Gastrocnemius medialis (tissue), 4 donors: Measurements from ENCODE around the gene SLC6A16. TPM values are rescaled to one million over a fixed set of nuclear protein-coding genes. Genes with fewer than 3 reads are reported as not detected.

Experiments
- ATAC-seq, 2 donors: fragments of 150-250 bp; one replicate each; pipeline ENCODE4 v1.9.1; 2016
- DNase-seq, 2 donors: peaks; one replicate each; pipeline ENCODE4 v3.0.0-alpha.2; 2019
- H3K27ac ChIP-seq, 4 donors: fragments of 200-600 bp; sonication (generic); 1 replicate in 1 of 4; 2 replicates in 3 of 4; pipeline ENCODE4 v1.5.1; 2016 to 2018; ENCODE audit warnings: mild to moderate bottlenecking in 2 of 4, moderate library complexity in 1 of 4
- H3K27me3 ChIP-seq, 3 donors: fragments of 200-600 bp; sonication (generic) in 2 of 3; 1 replicate in 1 of 3; 2 replicates in 2 of 3; pipeline versions ENCODE4 v1.5.1 to v1.6.0; 2016 to 2019; ENCODE audit warnings: mild to moderate bottlenecking in 1 of 3, moderate library complexity in 1 of 3
- H3K36me3 ChIP-seq, 2 donors: fragments of 200-600 bp; sonication (generic) in 1 of 2; one replicate each; pipeline ENCODE4 v1.5.1; 2017 to 2018
- H3K4me1 ChIP-seq, 2 donors: fragments of 200-600 bp; sonication (generic) in 1 of 2; one replicate each; pipeline ENCODE4 v1.5.1; 2016 to 2017; ENCODE audit warnings: mild to moderate bottlenecking in 2 of 2
- H3K4me3 ChIP-seq, 4 donors: fragments of 200-600 bp; sonication (generic) in 3 of 4; 1 replicate in 1 of 4; 2 replicates in 3 of 4; pipeline ENCODE4 v1.5.1; 2016 to 2019; ENCODE audit warnings: mild to moderate bottlenecking in 2 of 4
- H3K9me3 ChIP-seq, 3 donors: fragments of 200-600 bp; sonication (generic) in 2 of 3; 1 replicate in 1 of 3; 2 replicates in 2 of 3; pipeline ENCODE4 v1.5.1; 2016 to 2019
- POLR2A ChIP-seq, 2 donors: fragments of 450-650 bp; IDR thresholded peaks; one replicate each; pipeline ENCODE4 v1.6.1; 2017; ENCODE audit warnings: antibody characterized with exemption in 2 of 2, mild to moderate bottlenecking in 2 of 2, moderate library complexity in 2 of 2
- in situ Hi-C, 4 donors: fragments of 200-750 bp; cut with MboI; loops; one replicate each; pipeline versions ENCODE4 v1.15.0 to v1.8.0; 2017; ENCODE audit warnings: low sequenced_read_pairs in 4 of 4
- intact Hi-C: fragments of 100-400 bp; cut with DNase I; formaldehyde crosslinking; loops from one replicate; pipeline ENCODE4 v1.15.1; 2023; ENCODE audit warnings: low total_unique reads
- total RNA-seq, 4 donors: library from RNA; depleted of rRNA; stranded (reverse); fragments of >200 nt; gene quantifications; one replicate each; pipeline versions ENCODE4 v1.1.0 to v1.2.3, GENCODE V29; 2016
- TF ChIP-seq, protein P1 (sequence below), 5 experiments: fragments of 450-650 bp in 3 of 5; fragments of 200-600 bp in 2 of 5; sonication (generic) in 2 of 5; IDR thresholded peaks in 4 of 5; conservative IDR thresholded peaks in 1 of 5; 1 replicate in 4 of 5; 2 replicates in 1 of 5; pipeline ENCODE4 v1.5.1; 2016 to 2019; ENCODE audit warnings: antibody characterized with exemption in 5 of 5, mild to moderate bottlenecking in 3 of 5, moderate library complexity in 3 of 5

SLC6A16 gene
- total RNA-seq, 4 donors from 2014 or later = 0.13 to 4.3 (median 0.36) TPM; not detected in 1

DNA sequence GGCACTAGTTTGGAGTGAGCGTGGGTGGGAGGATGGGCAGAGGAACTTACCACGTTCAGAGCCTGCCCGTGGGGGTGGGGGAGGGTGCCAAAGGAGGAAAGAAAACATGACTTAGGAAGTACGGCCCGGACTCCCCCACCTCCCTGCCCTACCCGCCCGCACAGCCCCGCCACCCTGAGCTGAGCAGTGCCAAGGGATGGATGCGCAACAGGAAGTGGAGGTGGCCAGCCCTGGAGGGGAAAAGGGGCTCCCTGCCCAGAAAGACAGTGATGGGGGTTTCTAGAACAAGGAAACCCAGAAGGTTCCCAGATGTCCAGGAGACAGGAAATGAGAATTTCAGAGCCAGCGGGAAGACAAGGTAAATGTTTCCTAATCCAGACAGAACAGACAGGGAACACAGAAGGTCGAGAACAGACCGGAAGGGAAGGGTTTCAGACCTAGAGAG is 30.9 kb upstream of the SLC6A16 start:
- no peak for ATAC-seq
- Histone ChIP-seq H3K36me3 (no peaks in the 10 kb centered on the region), H3K27ac (peak overlapping the region in 3 of 4 donors; percentile 34 to 57 (median 41)), H3K4me1 (no peaks in the 10 kb centered on the region), H3K9me3 (no peaks in the 10 kb centered on the region), H3K4me3 (no peak overlapping the region), H3K27me3 (no peaks in the 10 kb centered on the region)
- in situ Hi-C loops (no loop called here), intact Hi-C loops (no loop called here)
- no peak for DNase-seq
- TF ChIP-seq POLR2A (IDR thresholded peaks at IDR 0.05) = no peak
- TF ChIP-seq, protein P1, sequence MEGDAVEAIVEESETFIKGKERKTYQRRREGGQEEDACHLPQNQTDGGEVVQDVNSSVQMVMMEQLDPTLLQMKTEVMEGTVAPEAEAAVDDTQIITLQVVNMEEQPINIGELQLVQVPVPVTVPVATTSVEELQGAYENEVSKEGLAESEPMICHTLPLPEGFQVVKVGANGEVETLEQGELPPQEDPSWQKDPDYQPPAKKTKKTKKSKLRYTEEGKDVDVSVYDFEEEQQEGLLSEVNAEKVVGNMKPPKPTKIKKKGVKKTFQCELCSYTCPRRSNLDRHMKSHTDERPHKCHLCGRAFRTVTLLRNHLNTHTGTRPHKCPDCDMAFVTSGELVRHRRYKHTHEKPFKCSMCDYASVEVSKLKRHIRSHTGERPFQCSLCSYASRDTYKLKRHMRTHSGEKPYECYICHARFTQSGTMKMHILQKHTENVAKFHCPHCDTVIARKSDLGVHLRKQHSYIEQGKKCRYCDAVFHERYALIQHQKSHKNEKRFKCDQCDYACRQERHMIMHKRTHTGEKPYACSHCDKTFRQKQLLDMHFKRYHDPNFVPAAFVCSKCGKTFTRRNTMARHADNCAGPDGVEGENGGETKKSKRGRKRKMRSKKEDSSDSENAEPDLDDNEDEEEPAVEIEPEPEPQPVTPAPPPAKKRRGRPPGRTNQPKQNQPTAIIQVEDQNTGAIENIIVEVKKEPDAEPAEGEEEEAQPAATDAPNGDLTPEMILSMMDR (IDR thresholded peaks at IDR 0.05 in 4 of 5, conservative IDR thresholded peaks at IDR 0.05 in 1 of 5) = no peak

DNA sequence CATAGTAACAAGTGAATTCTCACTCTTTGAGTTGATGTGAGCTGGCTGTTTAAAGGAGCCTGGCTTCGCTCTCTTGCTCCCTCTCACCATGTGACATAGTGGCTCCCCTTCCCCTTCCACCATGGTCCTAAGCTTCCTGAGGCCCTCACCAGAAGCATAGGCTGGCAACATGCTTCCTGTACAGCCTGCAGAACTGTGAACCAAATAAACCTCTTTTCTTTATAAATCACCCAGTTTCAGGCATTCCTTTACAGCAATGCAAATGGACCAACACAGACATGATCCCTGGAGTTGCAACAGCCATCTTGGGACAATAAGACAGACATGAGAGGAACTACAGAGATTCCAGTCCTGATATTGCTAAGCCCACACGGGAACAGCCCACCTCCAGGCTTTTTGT is 24.6 kb upstream of the SLC6A16 start:
- Histone ChIP-seq H3K36me3 (no peaks in the 10 kb centered on the region), H3K4me3 (no peak overlapping the region), H3K4me1 (no peaks in the 10 kb centered on the region), H3K9me3 (no peaks in the 10 kb centered on the region), H3K27ac (no peak overlapping the region), H3K27me3 (no peaks in the 10 kb centered on the region)
- intact Hi-C loops (no loop called here), in situ Hi-C loops (no loop called here)
- ATAC-seq (no peak), DNase-seq (no peak)
- TF ChIP-seq POLR2A (IDR thresholded peaks at IDR 0.05) = no peak
- TF ChIP-seq, protein P1 (IDR thresholded peaks at IDR 0.05 in 4 of 5, conservative IDR thresholded peaks at IDR 0.05 in 1 of 5) = no peak

DNA sequence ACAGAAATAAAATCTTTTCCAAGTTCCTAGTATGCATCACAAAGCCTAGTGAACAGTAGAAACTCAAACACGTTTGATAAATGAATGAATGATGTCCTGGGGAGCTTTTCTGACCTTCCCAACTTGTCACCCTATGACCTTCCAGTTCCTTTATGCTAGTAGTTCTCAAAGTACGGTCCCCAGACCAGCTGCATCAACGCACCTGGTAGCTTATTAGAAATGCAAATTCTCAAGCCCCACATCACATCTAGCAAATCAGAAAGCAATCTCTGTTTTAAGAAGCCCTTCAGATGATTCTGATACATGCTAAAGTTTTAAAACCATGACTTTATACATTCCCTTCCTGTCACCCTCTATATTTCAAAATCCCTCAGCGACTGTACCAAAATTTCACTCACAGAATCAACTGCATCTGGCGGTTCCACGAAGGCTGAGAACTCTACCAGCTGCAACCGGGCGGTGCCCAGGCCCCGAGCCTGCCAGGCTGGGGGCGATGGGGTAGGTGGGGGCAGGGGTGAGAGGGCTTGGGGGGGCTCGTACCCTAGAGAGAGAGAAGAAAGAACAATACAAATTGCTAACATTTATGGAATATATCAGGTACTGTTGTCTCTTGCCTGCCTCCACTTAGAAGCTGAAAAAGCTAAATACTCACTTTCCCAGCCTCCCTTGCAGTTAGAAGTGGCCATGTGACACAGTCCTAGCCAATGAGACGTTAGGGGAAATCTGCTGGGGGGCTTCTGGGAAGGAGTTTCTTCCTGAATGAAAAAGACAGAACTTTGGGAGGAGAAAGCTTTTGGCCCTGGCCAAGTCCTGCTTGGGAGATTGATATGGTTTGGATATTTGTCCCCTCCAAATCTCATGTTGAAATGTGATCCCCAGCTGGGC is 23.6 kb upstream of the SLC6A16 start:
- H3K4me1 ChIP-seq = no peaks in the 10 kb centered on the region
- in situ Hi-C loops = no loop called here
- intact Hi-C loops = no loop called here
- H3K9me3 ChIP-seq = no peaks in the 10 kb centered on the region
- TF ChIP-seq, protein P1 (IDR thresholded peaks at IDR 0.05 in 4 of 5, conservative IDR thresholded peaks at IDR 0.05 in 1 of 5) = no peak
- no peak for TF ChIP-seq POLR2A (IDR thresholded peaks at IDR 0.05)
- H3K27me3 ChIP-seq = no peaks in the 10 kb centered on the region
- H3K36me3 ChIP-seq = no peaks in the 10 kb centered on the region
- no peak overlapping the region for H3K27ac ChIP-seq
- ATAC-seq (no peak), DNase-seq (no peak)
- no peak overlapping the region for H3K4me3 ChIP-seq

DNA sequence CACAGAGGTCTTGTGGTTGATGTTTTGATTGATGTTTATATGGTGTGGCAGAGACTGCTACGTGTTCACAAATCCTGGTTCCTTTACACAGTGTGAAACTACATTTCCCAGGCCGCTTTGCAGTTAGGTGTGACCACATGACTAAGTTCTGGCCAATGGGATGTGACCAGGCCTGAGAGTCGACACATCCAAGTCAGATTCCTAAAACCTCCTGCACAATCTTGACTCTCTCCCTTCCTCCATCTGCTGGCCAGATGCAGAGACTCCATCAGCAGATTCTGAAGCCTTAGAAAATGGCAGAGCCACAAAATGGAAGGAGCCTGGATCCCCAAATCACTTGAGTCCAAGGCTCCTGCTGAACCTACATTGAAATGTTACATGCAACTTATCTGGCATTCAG is 22.8 kb upstream of the SLC6A16 start:
- H3K4me1 ChIP-seq = no peaks in the 10 kb centered on the region
- H3K9me3 ChIP-seq = no peaks in the 10 kb centered on the region
- no peak overlapping the region for H3K4me3 ChIP-seq
- no peaks in the 10 kb centered on the region for H3K27me3 ChIP-seq
- no peak for ATAC-seq
- intact Hi-C loops (no loop called here), in situ Hi-C loops (no loop called here)
- H3K27ac ChIP-seq = no peak overlapping the region
- no peaks in the 10 kb centered on the region for H3K36me3 ChIP-seq
- TF ChIP-seq, protein P1 (IDR thresholded peaks at IDR 0.05 in 4 of 5, conservative IDR thresholded peaks at IDR 0.05 in 1 of 5) = no peak
- TF ChIP-seq POLR2A (IDR thresholded peaks at IDR 0.05) = no peak
- DNase-seq = no peak
